Stimulated activated CD4-positive, alpha-beta T cell treated with anti-CD3 and anti-CD28 coated beads, Interleukin-15, amount 100 ng/mL, for 1 hour (primary cell): ENCODE data around the gene ZNF793.

Experiments used
- DNase-seq, 2 donors: peaks; one replicate each; pipeline ENCODE4 v3.0.0-alpha.2; 2020; ENCODE audit warnings: low read depth in 1 of 2, low spot score in 1 of 2

ZNF793 gene

GRCh38 chr19:37564624-37565369 lies 58.1 kb downstream of the ZNF793 start:
- no peak for DNase-seq

GRCh38 chr19:37565370-37565669 lies 58.6 kb downstream of the ZNF793 start:
- no peak for DNase-seq

GRCh38 chr19:37572203-37572602 lies 65.5 kb downstream of the ZNF793 start:
- no peak for DNase-seq

- DNase-seq = no peak
Observed at GRCh38 chr19:37583340-37583739, 76.6 kb downstream of the ZNF793 start.
